Measurements from ENCODE around the gene MAD2L2. TPM values are rescaled to one million over a fixed set of nuclear protein-coding genes. Genes with fewer than 3 reads are reported as not detected.
A peak's percentile ranks its signal among the peaks of the same experiment; 100 is the strongest.

Gene MAD2L2
- polyA plus RNA-seq, 3 donors: 50.4 to 71.3 (median 57.8) TPM

GRCh38 chr1:11650331-11650991 lies 30.5 kb downstream of the MAD2L2 start:
- no peaks in the 10 kb centered on the region for H3K79me2 ChIP-seq (ENCODE audit: insufficient read depth, low read length)
- Mint-ChIP-seq H3K4me3 (peak overlapping the region; percentile 16 to 89), H3K4me1 (peaks cover 22% of the 10 kb centered on the region), H3K9me3 (peaks cover 0 to 5% (median 0%) of the 10 kb centered on the region in 7 donors), H3K27ac (peak overlapping the region in 1 of 7 donors; percentile 38), H3K36me3 (peaks cover 4 to 9% of the 10 kb centered on the region in 2 donors), H3K27me3 (ENCODE audit: low read depth in 3 of 3) (peaks cover 50 to 70% (median 56%) of the 10 kb centered on the region in 3 donors)
- no peaks in the 10 kb centered on the region for H3K36me3 ChIP-seq (replicated peaks in 1 of 2; ENCODE audit: control insufficient read depth in 1 of 2, insufficient read depth in 2 of 2, low read length in 2 of 2)
- DNase-seq: peak; percentile 64 to 73 (median 70)
- TF ChIP-seq CTCF (IDR thresholded peaks at IDR 0.05): peak; percentile 83
- no peaks in the 10 kb centered on the region for H4K20me1 ChIP-seq (ENCODE audit: insufficient read depth, low read length)
- peaks cover 5 to 54% of the 10 kb centered on the region in 2 donors for H3K27me3 ChIP-seq (ENCODE audit: control insufficient read depth in 2 of 2, insufficient read depth in 2 of 2, low read length in 2 of 2)
- no peak overlapping the region for H3K27ac ChIP-seq (ENCODE audit: low read depth in 1 of 2, low read length in 2 of 2)
- H3K4me3 ChIP-seq (replicated peaks in 1 of 3; ENCODE audit: low read depth in 2 of 3, low read length in 3 of 3): peak overlapping the region in 1 of 3 experiments; percentile 44
- H3K4me1 ChIP-seq (ENCODE audit: control insufficient read depth in 1 of 2, insufficient read depth in 2 of 2, low read length in 2 of 2): peaks cover 9 to 29% of the 10 kb centered on the region in 2 donors
- H2AFZ ChIP-seq (ENCODE audit: insufficient read depth, low read depth, low read length, poor library complexity, severe bottlenecking): peak overlapping the region; percentile 61
- intact Hi-C loops (cut with micrococcal nuclease): loop anchor here (1.0 to 5.0 kb wide), 4 partner anchors 67 to 99 kb away; no protein-coding TSS in a partner anchor
- H3K4me2 ChIP-seq (replicated peaks; ENCODE audit: extremely low read depth, low read length, poor library complexity, severe bottlenecking): peak overlapping the region; percentile 61
- 7% methylated on average over 39 of the region's 47 CpGs for WGBS (ENCODE audit: insufficient coverage)
- no peak overlapping the region for H3K9ac ChIP-seq (ENCODE audit: insufficient read depth, low read length, poor library complexity, severe bottlenecking)
- H3K9me3 ChIP-seq (replicated peaks in 1 of 2; ENCODE audit: control insufficient read depth in 1 of 2, insufficient read depth in 1 of 2, low read length in 2 of 2): no peaks in the 10 kb centered on the region

- peaks cover 50 to 65% (median 53%) of the 10 kb centered on the region in 3 donors for H3K27me3 Mint-ChIP-seq (ENCODE audit: low read depth in 3 of 3)
- H2AFZ ChIP-seq (ENCODE audit: insufficient read depth, low read depth, low read length, poor library complexity, severe bottlenecking): peak overlapping the region; percentile 61
- no peak for DNase-seq
- peaks cover 4 to 9% of the 10 kb centered on the region in 2 donors for H3K36me3 Mint-ChIP-seq
- peak overlapping the region in 1 of 2 donors; percentile 79 for H3K4me3 Mint-ChIP-seq
- peaks cover 0 to 5% (median 0%) of the 10 kb centered on the region in 7 donors for H3K9me3 Mint-ChIP-seq
- H3K9ac ChIP-seq (ENCODE audit: insufficient read depth, low read length, poor library complexity, severe bottlenecking): no peak overlapping the region
- peaks cover 5 to 51% of the 10 kb centered on the region in 2 donors for H3K27me3 ChIP-seq (ENCODE audit: control insufficient read depth in 2 of 2, insufficient read depth in 2 of 2, low read length in 2 of 2)
- no peaks in the 10 kb centered on the region for H3K79me2 ChIP-seq (ENCODE audit: insufficient read depth, low read length)
- H3K4me3 ChIP-seq (replicated peaks in 1 of 3; ENCODE audit: low read depth in 2 of 3, low read length in 3 of 3): peak overlapping the region in 1 of 3 experiments; percentile 44
- WGBS (ENCODE audit: insufficient coverage): 36% methylated on average over 15 of the region's 21 CpGs
- H3K27ac ChIP-seq (ENCODE audit: low read depth in 1 of 2, low read length in 2 of 2): no peak overlapping the region
- no peaks in the 10 kb centered on the region for H3K9me3 ChIP-seq (replicated peaks in 1 of 2; ENCODE audit: control insufficient read depth in 1 of 2, insufficient read depth in 1 of 2, low read length in 2 of 2)
- H3K4me2 ChIP-seq (replicated peaks; ENCODE audit: extremely low read depth, low read length, poor library complexity, severe bottlenecking): peak overlapping the region; percentile 61
- H3K36me3 ChIP-seq (replicated peaks in 1 of 2; ENCODE audit: control insufficient read depth in 1 of 2, insufficient read depth in 2 of 2, low read length in 2 of 2): no peaks in the 10 kb centered on the region
- H4K20me1 ChIP-seq (ENCODE audit: insufficient read depth, low read length): no peaks in the 10 kb centered on the region
- H3K27ac Mint-ChIP-seq: no peak overlapping the region
- no peak for TF ChIP-seq CTCF (IDR thresholded peaks at IDR 0.05)
- H3K4me1 Mint-ChIP-seq: peaks cover 18% of the 10 kb centered on the region
- peaks cover 5 to 24% of the 10 kb centered on the region in 2 donors for H3K4me1 ChIP-seq (ENCODE audit: control insufficient read depth in 1 of 2, insufficient read depth in 2 of 2, low read length in 2 of 2)
- intact Hi-C loops (cut with micrococcal nuclease): loop anchor here (1.0 to 10.0 kb wide), 5 partner anchors 68 to 615 kb away; no protein-coding TSS in a partner anchor
These were observed 31.2 kb downstream of the MAD2L2 start for GRCh38 chr1:11649624-11650330.
